ENCODE results near the gene RNF182.
"Not testable (repeated sequence)": the region's sequence is repeated elsewhere in the genome, so short reads cannot be mapped to it uniquely, and the experiment has no call there.

The RNF182 gene

DNA sequence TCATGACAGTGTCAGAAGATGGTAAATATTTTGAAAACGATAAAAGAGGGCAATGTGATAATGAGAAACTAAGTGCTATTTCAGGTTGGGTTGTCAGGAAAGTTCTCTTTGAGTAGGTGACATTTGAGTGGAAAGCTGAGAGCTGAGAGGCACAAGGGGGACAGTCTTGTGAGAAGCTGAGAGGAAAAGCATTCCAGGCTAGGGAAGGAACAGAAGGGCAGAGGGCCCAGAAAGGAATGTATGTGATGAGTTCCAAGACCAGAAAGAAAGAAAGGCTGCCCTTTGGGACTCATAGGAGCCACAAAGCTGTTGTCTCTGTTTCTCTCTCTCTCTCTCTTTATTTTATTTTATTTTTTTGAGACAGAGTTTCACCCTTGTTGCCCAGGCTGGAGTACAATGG, 7.6 kb upstream of the RNF182 start:
- no peak for DNase-seq (ENCODE audit: low read depth)

- no peak for DNase-seq (ENCODE audit: low read depth)
These were observed 6.0 kb upstream of the RNF182 start for GRCh38 chr6:13918686-13919250.

DNA sequence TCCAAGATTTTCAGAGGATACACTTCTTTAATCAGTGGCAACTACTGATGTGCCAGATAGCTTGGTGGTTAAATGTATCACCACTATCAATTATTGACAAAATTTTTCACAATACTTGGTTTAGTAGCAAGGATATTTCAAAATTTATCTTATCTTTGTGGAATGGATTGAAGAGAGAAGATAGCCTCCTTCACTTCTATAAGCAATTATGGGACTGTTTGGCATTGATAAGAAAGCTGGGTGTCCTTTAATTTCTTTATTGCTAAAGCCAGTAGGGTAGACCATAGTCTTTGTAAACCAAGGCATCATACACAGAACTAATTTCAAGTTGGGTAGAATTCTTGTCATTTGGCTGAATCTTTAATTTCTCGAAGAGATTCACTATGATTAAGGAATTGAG, 4.9 kb upstream of the RNF182 start:
- no peak for DNase-seq (ENCODE audit: low read depth)

DNA sequence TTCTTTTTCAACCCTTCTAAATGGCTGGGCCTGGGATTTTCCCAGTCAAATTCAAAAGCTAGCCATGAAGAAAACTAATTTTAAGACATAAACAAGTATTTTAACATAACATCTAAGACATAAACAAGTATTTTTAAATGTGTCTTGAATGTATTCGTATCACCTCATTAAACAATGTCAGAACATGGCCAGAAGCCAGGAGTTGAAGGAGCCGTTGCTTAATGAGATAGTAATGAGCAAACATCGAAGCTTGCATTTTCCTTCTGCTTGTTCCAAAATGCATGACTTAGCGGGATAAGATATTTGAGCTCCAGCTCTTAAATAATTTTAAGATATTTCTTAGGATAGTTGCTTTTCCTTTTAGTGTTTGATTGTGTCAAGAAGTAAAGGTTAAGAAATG, 4.2 kb upstream of the RNF182 start:
- no peak for DNase-seq (ENCODE audit: low read depth)

DNA sequence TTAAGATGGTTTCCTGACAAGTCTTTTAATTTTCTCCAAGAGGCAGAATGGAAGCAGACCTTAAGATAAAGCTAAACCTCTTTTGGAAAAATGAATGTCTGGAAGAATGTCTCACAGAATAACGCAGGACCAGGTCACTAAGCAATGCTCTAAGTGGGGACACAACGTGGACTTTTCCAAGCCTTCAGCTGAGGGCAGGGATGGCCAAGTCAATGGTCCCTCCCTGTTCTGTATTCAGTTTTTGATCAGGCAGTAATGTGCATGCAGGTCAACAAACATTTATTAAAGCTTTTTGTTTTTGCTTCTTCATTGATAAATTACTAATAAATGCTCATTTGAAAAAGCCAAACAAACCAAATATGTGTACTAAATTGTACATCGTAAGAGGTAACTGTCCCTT, 2.0 kb upstream of the RNF182 start:
- no peak for DNase-seq (ENCODE audit: low read depth)

DNA sequence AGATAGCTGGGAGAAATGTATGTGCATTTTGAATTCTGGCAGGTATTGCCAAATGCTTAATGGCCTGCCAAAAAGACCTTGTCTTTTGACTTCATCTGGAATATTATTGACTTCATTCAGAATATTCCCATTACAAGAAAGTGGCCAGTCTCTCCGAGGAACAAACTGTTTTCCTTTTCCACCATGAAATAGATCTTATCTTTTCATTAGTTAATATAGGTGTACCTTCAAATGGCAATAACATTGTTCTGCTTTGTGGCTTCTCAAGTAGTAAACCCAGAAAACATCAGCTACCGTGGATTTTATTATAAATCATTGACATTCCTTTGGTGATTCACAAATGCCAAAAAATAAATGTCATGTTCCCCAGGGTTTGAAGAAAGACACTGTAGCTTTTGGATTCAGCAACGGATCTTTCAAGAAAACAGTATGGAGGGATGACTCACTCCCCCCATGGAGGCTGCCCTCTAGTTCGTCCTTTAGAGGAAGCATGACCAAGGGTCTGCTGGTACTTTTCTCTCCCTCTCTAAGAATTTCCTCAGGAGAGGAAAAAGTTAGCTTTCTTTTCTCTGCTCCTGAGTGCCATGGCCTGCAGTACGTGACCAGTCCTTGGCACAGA, 1.1 kb upstream of the RNF182 start:
- no peak for DNase-seq (ENCODE audit: low read depth)

GRCh38 chr6:13924146-13924948, 405 bp upstream of the RNF182 start:
- no peak for DNase-seq (ENCODE audit: low read depth)

- no peak for DNase-seq (ENCODE audit: low read depth)
These were observed 1.6 kb downstream of the RNF182 start for GRCh38 chr6:13926378-13926777.

DNA sequence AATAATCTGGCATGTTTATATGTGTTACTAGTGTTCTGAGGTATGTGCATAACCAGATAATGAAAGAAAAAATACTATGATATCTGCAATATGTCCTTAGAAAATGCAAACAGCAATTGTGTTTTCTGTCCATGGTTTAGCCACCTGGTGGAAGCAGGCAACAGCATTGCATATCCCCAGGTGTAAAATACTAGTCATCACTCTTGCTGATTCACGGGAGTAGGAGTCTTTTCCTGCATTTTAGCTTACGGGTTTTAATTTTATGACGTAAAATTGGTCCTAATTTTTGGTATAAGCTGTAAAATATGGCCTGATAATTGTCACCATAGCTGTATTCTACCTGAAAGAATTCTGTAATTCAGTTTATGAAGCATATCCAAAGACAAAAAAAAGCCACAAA, 2.5 kb downstream of the RNF182 start:
- no peak for DNase-seq (ENCODE audit: low read depth)

DNA sequence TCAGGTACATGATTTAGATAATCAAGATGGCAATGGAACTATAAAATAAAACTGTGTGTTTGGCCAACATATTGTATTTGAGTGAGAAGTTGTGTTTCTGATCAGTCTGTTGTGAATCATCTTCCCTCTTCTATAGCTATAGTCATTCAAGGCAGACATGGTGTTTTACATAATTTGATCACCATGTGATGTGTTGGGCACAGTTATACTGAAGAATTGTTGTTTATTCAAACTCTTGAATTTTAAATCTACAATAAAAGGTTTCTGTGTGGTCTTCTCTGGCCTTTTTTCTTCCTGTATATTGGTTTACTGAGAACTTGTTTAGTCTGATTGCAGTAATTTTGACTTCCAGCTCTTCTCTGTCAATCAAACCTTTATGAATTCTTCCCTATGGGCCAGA, 4.4 kb downstream of the RNF182 start:
- no peak for DNase-seq (ENCODE audit: low read depth)

- no peak for DNase-seq (ENCODE audit: low read depth)
These were observed 7.1 kb downstream of the RNF182 start for GRCh38 chr6:13931797-13932402.

DNA sequence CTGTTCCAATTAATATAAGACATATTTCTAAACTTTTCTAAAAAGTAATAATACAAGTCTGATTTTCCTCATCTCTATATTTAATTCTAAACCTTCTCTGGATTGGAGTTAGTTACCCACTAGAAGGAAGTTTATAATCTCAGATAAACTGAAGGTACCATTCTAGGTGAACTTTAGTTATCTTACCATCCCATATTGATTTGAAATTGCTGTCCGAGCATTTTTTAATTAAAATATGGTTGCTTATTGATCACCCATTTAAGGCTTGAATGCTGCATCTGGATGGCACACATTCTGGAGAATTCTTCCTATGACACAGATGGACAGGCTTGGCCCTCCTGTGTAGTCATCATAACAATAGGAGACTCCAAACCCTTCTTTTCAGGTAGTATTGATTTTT, 8.0 kb downstream of the RNF182 start:
- no peak for DNase-seq (ENCODE audit: low read depth)

DNA sequence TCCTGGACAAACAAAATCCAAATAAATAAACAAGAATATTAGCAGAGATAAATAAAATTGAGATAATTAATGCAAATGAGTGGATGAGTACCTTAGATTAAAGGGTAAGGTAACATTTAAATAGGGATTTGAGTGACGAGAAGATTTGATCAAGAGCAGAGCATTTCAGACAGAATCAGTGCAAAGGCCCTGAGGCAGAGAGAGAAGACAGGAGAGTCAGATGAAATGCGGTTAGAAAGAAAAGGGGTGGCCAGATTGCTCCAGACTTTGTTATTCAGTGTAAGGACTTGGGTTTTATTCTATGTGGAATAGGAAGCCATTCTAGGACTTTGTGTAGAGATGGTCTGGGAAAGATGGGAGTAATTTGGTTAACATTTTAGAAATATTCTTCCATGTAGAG, 10.0 kb downstream of the RNF182 start:
- no peak for DNase-seq (ENCODE audit: low read depth)

GRCh38 chr6:13935190-13935880, 10.6 kb downstream of the RNF182 start:
- DNase-seq (ENCODE audit: low read depth), result no peak

GRCh38 chr6:13935881-13936261, 11.1 kb downstream of the RNF182 start:
- DNase-seq (ENCODE audit: low read depth), result not testable (repeated sequence)

DNA sequence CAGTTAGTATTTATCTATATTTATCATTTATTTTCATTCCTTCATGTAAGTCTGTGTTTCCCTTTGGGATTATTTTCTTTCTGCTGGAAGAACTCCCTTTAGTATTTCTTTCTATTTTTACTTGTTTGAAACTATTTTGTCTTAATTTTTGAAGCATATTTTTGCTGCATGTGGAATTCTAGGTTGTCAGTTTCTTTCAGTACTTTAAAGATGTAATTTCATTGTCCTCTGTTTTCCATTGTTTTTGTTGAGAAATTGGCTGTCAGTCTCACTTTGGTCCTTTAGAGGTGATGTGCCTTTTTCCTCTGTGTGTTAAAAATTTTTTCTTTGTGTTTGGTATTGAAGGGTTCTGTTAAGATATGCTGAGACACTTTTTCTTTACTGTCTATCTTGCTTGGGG, 17.1 kb downstream of the RNF182 start:
- no peak for DNase-seq (ENCODE audit: low read depth)

DNA sequence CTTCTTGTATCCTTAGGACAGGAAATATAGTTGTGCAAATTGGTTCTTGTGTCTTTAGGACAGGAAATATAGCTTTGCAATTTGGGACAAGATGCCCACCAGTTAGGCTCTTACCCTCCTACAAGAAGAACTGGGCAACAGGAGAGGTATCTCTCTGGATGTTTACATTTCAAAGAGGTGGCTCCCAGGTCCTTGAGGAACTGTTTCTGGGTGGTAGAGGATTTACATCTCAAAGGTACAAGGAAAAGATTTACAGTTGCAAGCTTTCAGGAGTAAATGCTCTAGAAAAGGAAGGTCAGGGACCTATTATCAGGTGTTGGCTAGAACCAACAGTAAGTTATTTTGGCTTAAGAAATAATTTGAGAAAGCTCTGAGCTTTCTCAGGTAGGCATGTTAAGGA, 19.2 kb downstream of the RNF182 start:
- DNase-seq (ENCODE audit: low read depth), result no peak

DNA sequence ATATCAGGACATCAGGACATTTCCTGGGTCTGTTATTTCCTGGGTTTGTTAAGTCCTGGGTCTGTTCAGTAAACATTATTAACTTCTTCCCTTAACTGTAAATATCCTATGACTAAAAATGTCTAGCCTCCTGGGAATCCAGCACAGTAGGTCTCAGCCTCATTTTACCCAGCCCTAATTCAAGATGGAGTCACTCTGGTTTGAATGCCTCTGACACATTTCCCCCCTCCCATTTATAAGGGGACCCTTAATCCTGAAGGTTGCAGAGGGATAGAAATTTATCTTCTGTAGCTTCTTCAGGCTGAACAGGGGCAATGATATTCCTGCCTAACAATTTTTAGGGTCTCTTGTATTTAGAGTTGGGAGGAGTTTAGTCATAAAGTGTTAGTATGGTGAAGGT, 21.8 kb downstream of the RNF182 start:
- DNase-seq (ENCODE audit: low read depth), result no peak

- DNase-seq (ENCODE audit: low read depth), result no peak
These were observed 22.9 kb downstream of the RNF182 start for GRCh38 chr6:13947611-13948178.

DNA sequence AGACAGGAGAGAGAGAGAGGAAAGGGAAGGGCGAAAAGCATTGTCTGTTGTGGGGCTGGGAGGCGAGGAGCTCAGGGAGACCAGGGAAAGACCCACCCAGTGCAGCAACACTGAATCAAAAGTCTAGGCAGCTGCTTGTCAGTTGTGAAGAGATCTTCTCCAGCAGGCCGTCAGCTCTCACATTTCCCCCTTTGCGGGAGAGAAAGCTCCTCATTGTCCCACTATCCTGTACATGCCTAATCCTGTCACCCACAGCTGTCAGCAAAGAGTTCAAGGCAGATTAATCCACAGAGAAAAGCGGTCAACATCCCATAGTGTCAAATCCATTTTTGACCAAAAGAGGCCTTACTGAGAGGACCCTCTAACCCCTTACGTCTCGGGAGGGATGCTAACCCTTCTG, 27.3 kb downstream of the RNF182 start:
- DNase-seq (ENCODE audit: low read depth), result no peak

DNA sequence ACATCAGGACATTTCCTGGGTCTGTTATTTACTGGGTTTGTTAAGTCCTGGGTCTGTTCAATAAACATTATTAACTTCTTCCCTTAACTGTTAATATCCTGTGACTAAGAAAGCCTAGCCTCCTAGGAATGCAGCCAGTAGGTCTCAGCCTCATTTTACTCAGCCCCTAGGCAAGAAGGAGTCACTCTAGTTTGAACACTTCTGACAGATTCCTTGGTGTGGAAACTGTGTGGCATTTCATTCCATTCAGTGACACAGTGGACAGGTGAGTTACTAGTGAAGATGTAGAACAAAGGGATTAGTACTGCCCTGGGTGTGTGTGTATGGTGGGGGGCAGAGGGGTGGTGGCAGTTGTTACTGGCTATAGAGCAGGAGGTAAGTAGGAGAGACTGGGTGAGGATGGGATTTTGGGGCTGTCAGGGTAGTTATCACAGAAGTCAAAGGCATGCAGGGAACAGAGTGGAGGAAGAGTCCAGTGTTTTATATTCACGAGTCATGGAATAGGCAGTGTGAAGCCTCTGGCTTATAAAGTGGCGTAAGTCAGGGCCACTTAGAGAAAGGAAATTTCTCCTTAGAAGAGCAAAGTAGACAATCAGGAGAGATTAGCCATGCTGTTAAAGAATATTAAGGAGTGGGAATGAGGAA, 28.4 kb downstream of the RNF182 start:
- DNase-seq (ENCODE audit: low read depth), result no peak

Measured in stimulated activated CD8-positive, alpha-beta memory T cell treated with anti-CD3 and anti-CD28 coated beads, Interleukin-15, amount 100 ng/mL, for 24 hours (primary cell).